Left renal cortex interstitium (tissue), 4 donors: Measurements from ENCODE around the gene RGS9. TPM values are rescaled to one million over a fixed set of nuclear protein-coding genes. Genes with fewer than 3 reads are reported as not detected.
"Not testable (repeated sequence)": the region's sequence is repeated elsewhere in the genome, so short reads cannot be mapped to it uniquely, and the experiment has no call there.

ENCODE experiments used
- DNase-seq, 4 donors: peaks; one replicate each; pipeline ENCODE4 v3.0.0-alpha.2; 2013; ENCODE audit warnings: low read depth in 4 of 4, low spot score in 2 of 4, missing footprints in 1 of 4
- polyA plus RNA-seq, 4 donors: library from polyadenylated mRNA; unstranded; fragments of 120-200 nt; gene quantifications; one replicate each; pipeline ENCODE4 v1.2.1, GENCODE V29; 2013; ENCODE audit not compliant: insufficient read length in 4 of 4

RGS9 gene
- polyA plus RNA-seq, 4 donors: 12.2 to 16.2 (median 14.6) TPM

DNA sequence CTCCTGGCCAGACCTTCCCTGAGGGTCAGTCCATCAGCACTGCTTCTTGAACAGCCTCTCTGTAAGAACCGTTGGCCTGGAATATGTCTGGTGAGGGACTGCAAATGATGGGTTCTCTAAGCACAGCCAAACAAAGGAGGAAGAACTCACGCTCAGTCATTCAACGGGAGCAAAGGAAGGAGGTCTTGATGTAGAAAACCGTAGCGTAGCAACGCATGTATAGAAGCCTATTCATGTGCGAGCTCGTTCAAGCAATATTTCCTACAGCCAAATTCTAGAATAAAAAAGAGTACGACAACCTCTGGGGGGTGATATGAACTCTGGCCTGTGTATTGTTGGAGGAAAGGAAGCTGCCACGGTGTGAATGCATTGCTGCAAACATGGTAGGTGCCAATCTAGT is 64.2 kb downstream of the RGS9 start:
- no peak for DNase-seq

DNA sequence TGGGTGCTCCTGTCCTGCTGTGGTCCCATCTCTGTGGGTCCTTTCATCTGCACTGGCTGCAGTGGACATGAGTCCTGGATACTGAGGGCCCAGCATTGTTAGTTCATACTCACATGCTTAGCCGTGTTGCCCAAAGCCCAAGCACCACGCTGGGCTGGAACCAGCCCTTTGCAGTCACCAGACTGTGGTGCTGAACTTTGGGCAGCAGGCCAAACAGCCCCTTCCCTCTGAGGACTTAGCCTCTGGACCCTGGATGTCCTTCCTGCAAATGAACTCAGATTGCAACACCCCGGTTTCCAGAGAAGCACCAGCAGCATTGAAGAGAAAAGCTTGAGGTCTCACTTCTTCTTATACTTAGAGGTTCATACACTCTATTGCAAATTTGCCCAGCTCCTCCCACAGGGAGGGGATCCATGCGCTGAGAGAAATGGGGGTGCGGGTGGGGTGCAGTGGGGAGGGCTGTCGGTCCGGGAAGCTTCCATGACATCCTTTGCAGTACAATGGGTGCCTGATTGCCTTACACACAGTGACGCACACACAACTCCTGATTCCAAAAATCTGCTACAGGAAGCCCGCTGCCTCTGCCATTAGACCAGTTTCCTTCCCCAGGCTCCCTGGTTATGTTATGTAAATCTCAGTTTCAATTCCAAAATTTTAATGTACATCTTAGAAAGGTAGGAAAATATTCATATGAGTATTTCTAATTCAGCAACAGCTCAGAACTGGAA is 65.8 kb downstream of the RGS9 start:
- DNase-seq: no peak

DNA sequence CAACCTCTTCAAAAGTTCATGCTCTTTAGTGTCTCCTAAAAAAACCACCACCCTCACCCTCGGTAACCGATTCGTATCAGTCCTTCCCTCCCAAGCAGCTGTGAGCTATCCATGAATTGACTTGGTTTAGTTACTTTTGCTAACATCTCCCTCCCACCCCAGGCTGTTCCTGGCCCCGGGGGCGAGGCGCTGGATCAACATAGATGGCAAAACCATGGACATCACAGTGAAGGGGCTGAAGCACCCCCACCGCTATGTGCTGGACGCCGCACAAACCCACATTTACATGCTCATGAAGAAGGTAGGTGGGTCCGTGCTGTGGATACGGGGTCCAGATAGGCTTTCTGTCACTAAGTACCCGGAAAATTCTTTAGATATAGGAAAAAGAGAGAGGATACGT is 66.8 kb downstream of the RGS9 start:
- no peak for DNase-seq

DNA sequence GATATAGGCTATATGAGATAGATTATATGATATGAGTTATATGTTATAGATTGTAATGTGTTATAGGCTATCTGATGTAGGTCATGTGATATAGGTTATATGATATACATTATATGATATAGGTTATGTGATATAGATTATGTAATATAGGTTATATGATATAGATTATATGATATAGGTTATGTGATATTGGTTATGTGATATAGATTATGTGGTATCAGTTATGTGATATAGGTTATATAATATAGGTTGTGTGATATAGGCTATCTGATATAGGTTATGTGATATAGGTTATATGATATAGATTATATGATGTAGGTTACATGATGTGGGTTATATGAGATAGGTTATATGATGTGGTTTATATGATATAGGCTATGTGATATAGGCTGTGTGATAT is 68.5 kb downstream of the RGS9 start:
- no peak for DNase-seq

DNA sequence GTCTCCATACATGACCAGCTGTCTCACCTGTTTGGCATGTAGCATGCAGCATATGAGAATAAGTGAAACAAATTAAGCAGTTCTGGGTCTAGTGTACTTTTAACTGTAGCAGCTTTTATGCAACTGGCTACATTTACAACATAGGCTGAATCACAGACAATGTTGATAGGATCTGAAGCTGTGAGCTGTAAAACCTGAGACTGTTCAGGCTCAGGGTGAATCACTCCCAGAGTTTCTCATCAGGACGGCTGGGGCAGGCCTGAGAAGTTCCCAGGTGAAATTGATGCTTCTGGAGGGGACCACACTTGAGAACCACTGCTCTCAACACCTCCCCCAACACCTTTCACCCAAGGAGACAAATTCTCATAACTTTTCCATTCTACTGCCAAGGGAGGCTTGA is 70.3 kb downstream of the RGS9 start:
- not testable (repeated sequence) for DNase-seq

DNA sequence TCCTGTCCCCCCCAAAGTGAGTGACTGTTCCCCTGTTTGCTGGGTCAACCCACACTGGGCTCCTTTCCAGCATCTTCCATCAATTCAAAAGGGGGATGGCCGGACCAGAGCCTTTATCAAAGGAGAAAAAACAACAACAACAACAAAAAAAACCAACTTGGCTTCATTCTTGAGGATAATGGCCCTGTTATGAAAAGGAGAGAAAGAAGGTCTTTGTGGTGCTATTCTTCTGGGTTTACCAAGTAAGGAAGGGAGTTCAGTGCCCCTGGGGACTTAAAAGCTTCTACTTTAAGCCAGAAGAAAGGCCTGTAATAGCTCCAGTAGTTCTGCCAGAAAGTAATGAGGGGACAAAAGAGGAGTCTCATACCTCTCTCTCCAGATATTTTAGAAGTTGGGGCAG is 71.5 kb downstream of the RGS9 start:
- DNase-seq: no peak

DNA sequence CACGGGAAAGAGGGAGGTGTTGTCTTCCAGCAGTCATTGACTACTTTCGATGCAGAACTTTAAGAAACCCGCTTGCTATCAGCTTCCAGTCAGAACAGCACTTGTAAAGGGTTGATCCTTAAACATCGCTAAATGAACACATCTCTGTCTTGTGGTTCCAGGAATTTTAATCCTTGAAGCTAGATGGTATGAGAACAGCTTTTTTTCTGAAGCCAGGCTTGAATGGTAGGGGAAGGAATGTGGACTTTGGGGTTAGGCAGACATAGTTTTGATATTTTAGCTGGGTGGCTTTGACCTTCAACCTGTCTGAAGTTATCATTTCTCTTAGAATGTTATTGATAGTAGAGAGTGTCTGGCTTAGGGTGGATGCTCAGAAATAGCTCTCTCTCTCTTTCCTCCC is 81.1 kb downstream of the RGS9 start:
- DNase-seq: no peak

DNA sequence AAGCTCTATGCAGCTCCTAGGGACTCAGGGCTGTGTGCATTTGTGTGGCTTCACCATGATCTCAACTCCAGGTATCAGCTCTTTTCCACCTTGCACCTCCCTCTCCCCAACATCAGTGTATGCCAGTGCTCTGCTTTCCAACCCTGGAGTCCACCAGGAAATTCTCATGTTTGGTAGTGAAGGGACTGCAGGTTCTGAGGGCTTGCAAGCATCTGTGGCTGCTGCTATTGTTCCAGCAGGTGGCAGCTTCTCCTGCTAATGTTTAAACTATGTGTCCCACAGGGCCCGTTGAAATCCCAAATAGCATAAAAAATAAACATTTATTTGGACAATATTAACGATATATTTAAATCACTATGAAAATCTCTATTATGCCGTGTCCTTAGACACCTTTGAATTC is 82.0 kb downstream of the RGS9 start:
- no peak for DNase-seq

DNA sequence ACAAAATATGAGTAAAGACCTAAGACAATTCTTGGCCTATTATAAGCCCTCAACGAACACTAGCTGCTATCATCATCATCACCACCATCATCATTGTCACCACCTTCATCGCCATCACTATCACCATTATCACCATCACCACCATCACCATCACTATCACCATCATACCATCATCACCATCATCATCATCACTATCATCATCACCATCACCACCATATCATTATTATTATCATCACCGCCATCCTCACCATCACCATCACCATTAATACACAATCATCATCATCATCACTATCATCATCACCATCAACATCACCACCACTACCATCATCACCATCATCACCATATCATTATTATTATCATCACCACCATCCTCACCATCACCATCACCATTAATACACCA is 82.5 kb downstream of the RGS9 start:
- no peak for DNase-seq

DNA sequence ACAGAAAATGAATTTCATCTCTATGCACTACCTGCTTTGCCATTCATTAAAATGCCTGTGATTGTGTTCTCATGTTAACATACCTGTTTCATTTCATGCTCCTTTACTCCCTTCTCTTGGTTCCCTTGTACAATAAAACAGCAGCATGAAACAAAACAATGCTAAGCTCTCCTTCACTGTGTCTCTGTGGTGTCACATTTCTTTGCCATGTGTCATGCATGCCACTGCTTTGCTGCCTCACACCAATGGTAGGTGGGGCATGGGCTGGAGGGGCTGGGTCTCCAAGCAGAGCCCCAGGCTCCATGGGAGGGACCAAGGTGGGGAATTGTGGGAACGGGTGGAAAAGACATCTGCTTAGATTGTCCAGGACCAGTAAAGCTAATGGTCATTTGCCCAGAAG is 83.6 kb downstream of the RGS9 start:
- no peak for DNase-seq

DNA sequence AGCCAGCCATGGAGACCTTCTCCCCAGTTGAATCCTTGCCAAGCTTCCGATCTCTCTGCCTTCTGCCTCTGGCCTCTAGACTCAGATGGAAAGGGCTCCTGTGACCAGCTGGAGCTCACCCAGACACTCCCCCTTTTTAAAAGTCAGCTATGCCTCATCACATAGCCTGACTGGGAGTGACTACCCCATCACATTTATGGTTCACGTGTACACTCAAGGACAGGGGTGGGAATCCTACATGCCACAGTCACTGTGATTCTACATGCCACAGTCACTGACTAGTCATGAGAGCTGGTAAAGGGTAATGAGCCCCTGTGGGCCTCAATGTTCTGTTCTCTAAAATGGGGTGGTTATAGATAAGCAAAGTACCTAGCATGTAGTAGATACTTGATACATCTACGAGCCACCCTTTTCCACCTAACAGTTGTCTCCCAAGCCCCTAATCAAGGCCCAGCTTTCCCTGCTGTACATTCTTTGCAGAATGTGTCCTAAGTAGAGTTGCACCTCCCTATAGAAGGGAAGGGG is 85.1 kb downstream of the RGS9 start:
- DNase-seq: no peak

DNA sequence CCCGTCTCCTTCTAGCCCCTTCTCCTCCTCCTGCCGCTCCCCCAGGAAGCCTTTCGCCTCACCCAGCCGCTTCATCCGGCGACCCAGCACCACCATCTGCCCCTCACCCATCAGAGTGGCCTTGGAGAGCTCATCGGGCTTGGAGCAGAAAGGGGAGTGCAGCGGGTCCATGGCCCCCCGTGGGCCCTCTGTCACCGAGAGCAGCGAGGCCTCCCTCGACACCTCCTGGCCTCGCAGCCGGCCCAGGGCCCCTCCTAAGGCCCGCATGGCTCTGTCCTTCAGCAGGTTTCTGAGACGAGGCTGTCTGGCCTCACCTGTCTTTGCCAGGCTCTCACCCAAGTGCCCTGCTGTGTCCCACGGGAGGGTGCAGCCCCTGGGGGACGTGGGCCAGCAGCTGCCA is 87.9 kb downstream of the RGS9 start:
- no peak for DNase-seq

DNA sequence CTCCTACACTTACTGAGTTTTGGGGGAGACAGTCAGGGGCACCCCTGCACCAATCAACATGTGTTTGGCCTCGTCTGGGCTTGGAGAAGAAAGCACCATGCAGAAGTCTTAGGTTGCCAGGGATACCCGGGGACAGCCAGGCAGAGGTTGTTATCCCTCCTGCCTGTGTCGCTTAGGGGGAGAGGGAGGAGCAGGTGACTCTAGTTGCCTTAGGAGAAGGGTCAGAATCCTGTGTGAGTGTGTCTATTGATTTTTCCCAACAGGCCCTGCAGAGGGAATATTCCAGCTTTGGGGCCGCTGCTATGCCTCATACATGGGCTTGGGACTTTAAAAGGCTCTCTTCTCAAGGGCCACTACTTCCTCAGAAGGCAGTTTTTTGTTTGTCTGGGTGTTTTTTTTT is 89.1 kb downstream of the RGS9 start:
- DNase-seq: no peak

DNA sequence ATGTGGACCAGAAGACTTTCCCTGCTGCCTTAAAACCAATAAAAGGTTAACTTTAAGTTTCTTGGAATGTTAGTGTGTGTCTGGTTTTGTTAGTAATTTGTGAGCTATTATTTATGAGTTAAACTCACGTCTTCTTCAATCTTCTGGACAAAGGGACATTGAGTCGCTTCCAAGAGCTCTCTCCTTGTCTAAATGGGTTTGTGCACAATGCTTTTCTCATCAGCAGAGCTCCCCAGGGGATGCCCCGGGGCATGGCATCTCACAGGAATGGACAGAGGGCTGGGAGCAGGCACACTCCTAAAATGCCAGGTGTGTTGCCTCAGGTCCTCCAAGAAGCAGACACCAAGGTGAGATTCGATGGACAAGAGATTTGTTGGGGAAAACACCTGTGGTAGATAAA is 90.5 kb downstream of the RGS9 start:
- no peak for DNase-seq

DNA sequence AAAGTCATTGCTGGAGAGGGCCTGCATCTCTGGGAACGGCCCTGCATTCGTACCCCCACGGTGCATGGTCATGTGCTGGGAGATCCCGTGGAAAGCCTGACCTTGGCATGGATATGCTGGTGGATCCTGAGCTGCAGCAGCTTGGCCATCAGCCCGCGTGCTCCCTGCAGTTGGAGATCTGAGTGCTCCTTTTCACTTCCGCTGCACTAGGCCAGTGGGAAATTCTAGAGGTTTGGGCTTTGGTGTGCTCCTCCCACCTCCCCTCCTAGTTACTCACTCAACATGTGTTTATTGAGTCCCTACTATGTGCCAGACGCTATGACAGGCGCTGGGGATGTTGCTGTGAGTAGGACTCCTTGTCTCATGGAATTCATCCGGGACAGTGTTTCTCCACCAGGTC is 91.1 kb downstream of the RGS9 start:
- no peak for DNase-seq

DNA sequence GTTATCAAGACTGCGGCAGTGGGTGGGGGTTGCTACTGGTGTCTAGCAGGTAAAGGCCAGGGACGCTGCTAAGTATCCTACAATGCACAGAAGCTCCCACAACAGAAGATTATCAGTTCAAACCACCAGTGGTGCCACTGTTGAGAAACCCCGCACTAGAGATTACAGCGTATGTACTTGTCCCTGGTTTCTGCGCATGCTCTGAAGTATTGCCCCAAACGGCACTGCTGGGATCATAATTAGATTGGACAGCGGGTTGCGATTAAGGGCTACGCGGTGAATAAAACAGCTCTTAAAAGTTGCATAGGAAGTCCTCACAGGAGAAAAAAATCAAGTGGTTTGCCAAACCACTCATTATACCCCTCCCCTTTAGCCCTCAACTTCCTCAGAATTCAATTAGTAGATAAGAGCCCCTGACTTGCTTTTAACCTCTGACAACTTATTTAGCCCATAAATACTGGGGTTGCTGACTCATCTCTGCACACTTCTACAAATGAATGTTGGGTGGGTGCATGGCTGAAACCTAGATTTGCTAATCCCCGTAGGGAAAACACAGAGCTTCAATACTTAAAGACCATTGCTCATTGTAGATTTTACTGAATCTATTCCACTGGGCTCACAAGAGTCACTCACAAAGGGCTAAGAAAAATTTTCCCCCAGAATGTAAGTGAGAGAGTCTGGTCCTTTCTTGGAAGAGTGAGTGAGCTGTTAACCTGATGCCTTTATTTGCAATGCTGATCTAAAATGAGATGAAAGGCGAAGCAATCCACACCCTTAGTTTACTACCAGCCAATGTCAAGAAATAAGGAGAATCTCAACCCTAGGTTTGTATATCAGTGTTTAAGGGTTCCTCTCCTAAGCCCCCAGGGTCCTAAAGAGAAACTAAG is 91.8 kb downstream of the RGS9 start:
- no peak for DNase-seq

DNA sequence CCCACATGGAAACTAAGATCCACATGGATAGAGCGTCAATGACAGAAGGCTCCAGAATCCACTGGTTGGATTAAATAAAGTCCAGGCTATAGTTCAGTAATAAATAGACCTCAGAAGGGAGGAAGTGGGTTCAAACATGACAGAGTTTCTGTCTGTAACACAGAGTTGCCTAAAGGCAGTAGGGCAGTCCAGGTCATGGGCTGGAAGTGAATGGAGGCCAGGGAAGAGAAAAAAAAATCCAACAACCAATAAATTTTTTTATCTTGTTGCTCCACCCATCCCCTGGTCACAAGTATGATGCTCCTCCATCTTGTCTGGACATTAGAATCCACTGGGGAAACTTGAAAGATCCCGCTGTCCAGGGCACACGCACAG is 92.4 kb downstream of the RGS9 start:
- no peak for DNase-seq

DNA sequence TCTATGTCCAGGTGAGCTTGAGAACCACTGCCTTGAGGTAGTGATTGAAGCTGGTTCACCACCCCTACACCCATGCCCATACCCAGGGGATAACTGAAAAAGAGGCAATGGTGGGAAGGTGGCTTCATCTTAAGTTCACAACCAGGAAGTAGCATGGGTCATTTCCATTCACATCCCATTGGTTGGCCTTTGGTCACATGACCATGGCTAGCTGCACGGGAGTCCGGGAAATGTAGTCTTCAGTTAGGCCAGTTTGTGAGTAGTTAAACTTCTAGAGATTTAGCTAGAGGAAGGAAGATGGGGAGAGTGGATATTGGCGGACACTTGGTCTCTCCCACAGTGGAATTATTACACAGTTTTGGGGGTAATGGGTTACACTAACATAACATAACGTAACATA is 92.9 kb downstream of the RGS9 start:
- no peak for DNase-seq

DNA sequence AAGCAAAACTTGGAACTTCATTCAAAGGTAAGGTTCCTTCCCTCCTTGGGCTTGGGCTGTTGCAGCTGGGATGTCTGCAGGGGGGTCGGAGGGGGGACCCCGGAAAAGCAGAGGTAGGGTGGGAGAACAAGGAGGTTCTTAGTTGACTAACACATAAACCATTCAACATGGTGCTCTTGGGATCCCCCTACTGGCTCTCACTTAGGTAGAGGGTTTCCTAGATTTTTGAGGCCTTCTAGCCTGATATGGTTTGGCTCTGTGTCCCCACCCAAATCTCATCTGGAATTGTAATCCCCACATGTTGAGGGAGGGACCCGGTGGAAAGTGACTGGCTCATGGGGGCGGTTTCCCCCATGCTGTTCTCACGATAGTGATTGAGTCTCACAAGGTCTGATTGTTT is 93.9 kb downstream of the RGS9 start:
- DNase-seq: no peak

DNA sequence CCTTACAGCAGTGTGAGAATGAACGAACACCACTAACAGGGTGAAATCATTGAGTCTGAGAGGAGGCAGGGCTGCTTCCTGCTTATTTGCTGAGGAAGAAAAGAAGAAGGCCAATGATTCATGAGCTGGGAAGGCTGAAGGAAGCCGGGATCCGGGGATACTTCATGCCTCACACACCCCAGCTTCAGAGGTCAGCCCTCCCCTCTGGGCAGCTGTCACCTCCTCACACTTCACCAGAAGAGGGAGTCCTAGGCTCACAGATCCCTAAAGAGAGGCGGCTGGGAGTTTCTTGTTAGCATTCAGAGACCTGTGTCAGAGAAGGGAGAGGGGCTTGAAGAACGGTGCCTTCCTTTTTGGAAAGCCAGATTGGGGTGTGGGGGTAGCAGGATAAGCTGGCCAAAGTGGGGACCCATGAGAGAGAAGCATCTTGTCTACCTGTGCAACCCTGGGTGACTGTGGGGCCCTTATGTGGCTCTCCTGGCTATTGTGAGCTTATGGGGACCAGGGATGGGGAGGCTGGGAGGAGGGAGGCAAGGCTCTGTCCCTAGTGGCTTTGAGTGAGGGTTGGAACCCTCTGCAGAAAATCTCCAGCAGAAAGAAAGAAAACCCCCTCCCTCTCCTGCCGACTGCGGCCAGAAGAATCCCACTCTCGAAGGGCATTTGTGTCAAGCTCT is 94.6 kb downstream of the RGS9 start:
- DNase-seq: peak in 1 of 4 donors; percentile 53

DNA sequence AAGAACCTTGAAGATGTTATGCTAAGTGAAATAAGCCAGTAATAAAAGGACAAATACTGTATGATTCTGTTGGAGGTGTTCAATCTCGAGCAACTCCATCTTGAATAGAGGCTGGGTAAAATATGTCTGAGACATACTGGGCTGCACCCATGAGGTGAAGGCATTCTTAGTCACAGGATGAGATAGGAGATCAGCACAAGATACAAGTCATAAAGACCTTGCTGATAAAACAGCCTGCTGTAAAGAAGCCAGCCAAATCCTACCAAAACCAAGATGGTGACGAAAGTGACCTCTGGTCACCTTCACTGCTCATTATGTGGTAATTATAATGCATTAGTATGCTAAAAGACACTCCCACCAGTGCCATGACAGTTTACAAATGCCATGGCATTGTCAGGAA is 98.1 kb downstream of the RGS9 start:
- no peak for DNase-seq
